ENCODE measurements around the gene KCNT2.
"Not testable (repeated sequence)": the region's sequence is repeated elsewhere in the genome, so short reads cannot be mapped to it uniquely, and the experiment has no call there.

DNA sequence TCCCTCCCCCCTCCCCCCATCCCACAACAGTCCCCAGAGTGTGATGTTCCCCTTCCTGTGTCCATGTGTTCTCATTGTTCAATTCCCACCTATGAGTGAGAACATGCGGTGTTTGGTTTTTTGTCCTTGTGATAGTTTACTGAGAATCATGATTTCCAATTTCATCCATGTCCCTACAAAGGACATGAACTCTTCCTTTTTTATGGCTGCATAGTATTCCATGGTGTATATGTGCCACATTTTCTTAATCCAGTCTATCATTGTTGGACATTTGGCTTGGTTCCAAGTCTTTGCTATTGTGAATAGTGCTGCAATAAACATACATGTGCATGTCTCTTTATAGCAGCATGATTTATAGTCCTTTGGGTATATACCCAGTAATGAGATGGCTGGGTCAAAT is 104.0 kb downstream of the KCNT2 start:
- TF ChIP-seq, protein P1, sequence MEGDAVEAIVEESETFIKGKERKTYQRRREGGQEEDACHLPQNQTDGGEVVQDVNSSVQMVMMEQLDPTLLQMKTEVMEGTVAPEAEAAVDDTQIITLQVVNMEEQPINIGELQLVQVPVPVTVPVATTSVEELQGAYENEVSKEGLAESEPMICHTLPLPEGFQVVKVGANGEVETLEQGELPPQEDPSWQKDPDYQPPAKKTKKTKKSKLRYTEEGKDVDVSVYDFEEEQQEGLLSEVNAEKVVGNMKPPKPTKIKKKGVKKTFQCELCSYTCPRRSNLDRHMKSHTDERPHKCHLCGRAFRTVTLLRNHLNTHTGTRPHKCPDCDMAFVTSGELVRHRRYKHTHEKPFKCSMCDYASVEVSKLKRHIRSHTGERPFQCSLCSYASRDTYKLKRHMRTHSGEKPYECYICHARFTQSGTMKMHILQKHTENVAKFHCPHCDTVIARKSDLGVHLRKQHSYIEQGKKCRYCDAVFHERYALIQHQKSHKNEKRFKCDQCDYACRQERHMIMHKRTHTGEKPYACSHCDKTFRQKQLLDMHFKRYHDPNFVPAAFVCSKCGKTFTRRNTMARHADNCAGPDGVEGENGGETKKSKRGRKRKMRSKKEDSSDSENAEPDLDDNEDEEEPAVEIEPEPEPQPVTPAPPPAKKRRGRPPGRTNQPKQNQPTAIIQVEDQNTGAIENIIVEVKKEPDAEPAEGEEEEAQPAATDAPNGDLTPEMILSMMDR (IDR thresholded peaks at IDR 0.05): not testable (repeated sequence)
- TF ChIP-seq POLR2AphosphoS5 (IDR thresholded peaks at IDR 0.05); EP300 (IDR thresholded peaks at IDR 0.05); POLR2A (IDR thresholded peaks at IDR 0.05; ENCODE audit: low read depth): not testable (repeated sequence)
